Hematopoietic multipotent progenitor cell (in vitro differentiated cells): ENCODE data around the gene SNX27. TPM values are rescaled to one million over a fixed set of nuclear protein-coding genes. Genes with fewer than 3 reads are reported as not detected.

ENCODE experiments used
- DNase-seq, 3 donors: peaks; one replicate each; pipeline ENCODE4 v3.0.0-alpha.2; 2011 to 2015; ENCODE audit warnings: low read depth in 2 of 3, low spot score in 2 of 3
- total RNA-seq: library from RNA; depleted of rRNA; stranded (reverse); fragments of >200 nt; gene quantifications from one replicate; pipeline ENCODE4 v1.2.3, GENCODE V29; 2012

Gene SNX27
- 11.8 TPM for total RNA-seq

- peak; percentile 79 to 93 (median 91) for DNase-seq
Measured at GRCh38 chr1:151611832-151612500, at the start of gene SNX27. Gene SNX27, plus strand, starts transcription at chr1:151612050. Its CDS starts 152 bp downstream, at chr1:151612202.

- no peak for DNase-seq
Measured at GRCh38 chr1:151562661-151563060, 49.2 kb upstream of the SNX27 start.

GRCh38 chr1:151563376-151563775, 48.5 kb upstream of the SNX27 start:
- no peak for DNase-seq

GRCh38 chr1:151565502-151566189, 46.2 kb upstream of the SNX27 start:
- DNase-seq, result no peak

GRCh38 chr1:151568626-151569088, 43.2 kb upstream of the SNX27 start:
- DNase-seq, result no peak

- DNase-seq, result no peak
Measured at GRCh38 chr1:151570819-151571218, 41.0 kb upstream of the SNX27 start.

GRCh38 chr1:151574575-151575529, 37.0 kb upstream of the SNX27 start:
- no peak for DNase-seq

- DNase-seq, result no peak
Measured at GRCh38 chr1:151577173-151577572, 34.7 kb upstream of the SNX27 start.

GRCh38 chr1:151578941-151579340, 32.9 kb upstream of the SNX27 start:
- no peak for DNase-seq

GRCh38 chr1:151579436-151580225, 32.2 kb upstream of the SNX27 start:
- DNase-seq, result no peak

- DNase-seq, result no peak
Measured at GRCh38 chr1:151581451-151581850, 30.4 kb upstream of the SNX27 start.

- DNase-seq, result no peak
Measured at GRCh38 chr1:151581921-151582320, 29.9 kb upstream of the SNX27 start.

GRCh38 chr1:151583796-151584195, 28.1 kb upstream of the SNX27 start:
- DNase-seq, result no peak

- DNase-seq, result no peak
Measured at GRCh38 chr1:151584278-151584677, 27.6 kb upstream of the SNX27 start.

GRCh38 chr1:151584780-151585179, 27.1 kb upstream of the SNX27 start:
- DNase-seq, result no peak

GRCh38 chr1:151585622-151586021, 26.2 kb upstream of the SNX27 start:
- peak in 2 of 3 donors; percentile 43 to 54 for DNase-seq

- DNase-seq, result no peak
Measured at GRCh38 chr1:151590961-151591360, 20.9 kb upstream of the SNX27 start.

- peak in 1 of 3 donors; percentile 29 for DNase-seq
Measured at GRCh38 chr1:151593730-151594129, 18.1 kb upstream of the SNX27 start.

- DNase-seq, result peak; percentile 62 to 78 (median 73)
Measured at GRCh38 chr1:151594143-151594625, 17.7 kb upstream of the SNX27 start.
